Measurements from ENCODE around the gene CLDN20. TPM values are rescaled to one million over a fixed set of nuclear protein-coding genes. Genes with fewer than 3 reads are reported as not detected.
A peak's percentile ranks its signal among the peaks of the same experiment; 100 is the strongest.

CLDN20 gene
- total and polyA plus RNA-seq, 10 of the 15 experiments (the other 5 are each of a cell fraction or from before 2014, with no cell fraction given), result 0.13 to 0.23 TPM; not detected in 8

GRCh38 chr6:155314773-155315515, 51.1 kb downstream of the CLDN20 start (continued):
- TF ChIP-seq, protein P1, sequence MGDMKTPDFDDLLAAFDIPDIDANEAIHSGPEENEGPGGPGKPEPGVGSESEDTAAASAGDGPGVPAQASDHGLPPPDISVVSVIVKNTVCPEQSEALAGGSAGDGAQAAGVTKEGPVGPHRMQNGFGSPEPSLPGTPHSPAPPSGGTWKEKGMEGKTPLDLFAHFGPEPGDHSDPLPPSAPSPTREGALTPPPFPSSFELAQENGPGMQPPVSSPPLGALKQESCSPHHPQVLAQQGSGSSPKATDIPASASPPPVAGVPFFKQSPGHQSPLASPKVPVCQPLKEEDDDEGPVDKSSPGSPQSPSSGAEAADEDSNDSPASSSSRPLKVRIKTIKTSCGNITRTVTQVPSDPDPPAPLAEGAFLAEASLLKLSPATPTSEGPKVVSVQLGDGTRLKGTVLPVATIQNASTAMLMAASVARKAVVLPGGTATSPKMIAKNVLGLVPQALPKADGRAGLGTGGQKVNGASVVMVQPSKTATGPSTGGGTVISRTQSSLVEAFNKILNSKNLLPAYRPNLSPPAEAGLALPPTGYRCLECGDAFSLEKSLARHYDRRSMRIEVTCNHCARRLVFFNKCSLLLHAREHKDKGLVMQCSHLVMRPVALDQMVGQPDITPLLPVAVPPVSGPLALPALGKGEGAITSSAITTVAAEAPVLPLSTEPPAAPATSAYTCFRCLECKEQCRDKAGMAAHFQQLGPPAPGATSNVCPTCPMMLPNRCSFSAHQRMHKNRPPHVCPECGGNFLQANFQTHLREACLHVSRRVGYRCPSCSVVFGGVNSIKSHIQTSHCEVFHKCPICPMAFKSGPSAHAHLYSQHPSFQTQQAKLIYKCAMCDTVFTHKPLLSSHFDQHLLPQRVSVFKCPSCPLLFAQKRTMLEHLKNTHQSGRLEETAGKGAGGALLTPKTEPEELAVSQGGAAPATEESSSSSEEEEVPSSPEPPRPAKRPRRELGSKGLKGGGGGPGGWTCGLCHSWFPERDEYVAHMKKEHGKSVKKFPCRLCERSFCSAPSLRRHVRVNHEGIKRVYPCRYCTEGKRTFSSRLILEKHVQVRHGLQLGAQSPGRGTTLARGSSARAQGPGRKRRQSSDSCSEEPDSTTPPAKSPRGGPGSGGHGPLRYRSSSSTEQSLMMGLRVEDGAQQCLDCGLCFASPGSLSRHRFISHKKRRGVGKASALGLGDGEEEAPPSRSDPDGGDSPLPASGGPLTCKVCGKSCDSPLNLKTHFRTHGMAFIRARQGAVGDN (IDR thresholded peaks at IDR 0.05), result peak; percentile 83
- TF ChIP-seq TCF12 (IDR thresholded peaks at IDR 0.05; ENCODE audit: low read depth, low read length), result 0 out of 2 replicates have a peak, but pooled peaks have one; percentile 5
- TF ChIP-seq NKRF (conservative IDR thresholded peaks at IDR 0.05), result peak; percentile 77; the same call in 1 of the 2 replicates
- TF ChIP-seq PML (IDR thresholded peaks at IDR 0.05; ENCODE audit: low read length), result peak; percentile 69; the same call in 1 of the 2 replicates
- TF ChIP-seq POU2F2 (IDR thresholded peaks at IDR 0.05; ENCODE audit: borderline replicate concordance, low read depth, low read length), result no peak; the same call in 2 of the 3 replicates
- TF ChIP-seq, protein P2, sequence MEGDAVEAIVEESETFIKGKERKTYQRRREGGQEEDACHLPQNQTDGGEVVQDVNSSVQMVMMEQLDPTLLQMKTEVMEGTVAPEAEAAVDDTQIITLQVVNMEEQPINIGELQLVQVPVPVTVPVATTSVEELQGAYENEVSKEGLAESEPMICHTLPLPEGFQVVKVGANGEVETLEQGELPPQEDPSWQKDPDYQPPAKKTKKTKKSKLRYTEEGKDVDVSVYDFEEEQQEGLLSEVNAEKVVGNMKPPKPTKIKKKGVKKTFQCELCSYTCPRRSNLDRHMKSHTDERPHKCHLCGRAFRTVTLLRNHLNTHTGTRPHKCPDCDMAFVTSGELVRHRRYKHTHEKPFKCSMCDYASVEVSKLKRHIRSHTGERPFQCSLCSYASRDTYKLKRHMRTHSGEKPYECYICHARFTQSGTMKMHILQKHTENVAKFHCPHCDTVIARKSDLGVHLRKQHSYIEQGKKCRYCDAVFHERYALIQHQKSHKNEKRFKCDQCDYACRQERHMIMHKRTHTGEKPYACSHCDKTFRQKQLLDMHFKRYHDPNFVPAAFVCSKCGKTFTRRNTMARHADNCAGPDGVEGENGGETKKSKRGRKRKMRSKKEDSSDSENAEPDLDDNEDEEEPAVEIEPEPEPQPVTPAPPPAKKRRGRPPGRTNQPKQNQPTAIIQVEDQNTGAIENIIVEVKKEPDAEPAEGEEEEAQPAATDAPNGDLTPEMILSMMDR (IDR thresholded peaks at IDR 0.05 in 2 of 3, conservative IDR thresholded peaks at IDR 0.05 in 1 of 3; ENCODE audit: control insufficient read depth in 2 of 3, extremely low read depth in 1 of 3, insufficient read depth in 1 of 3, low read depth in 3 of 3, low read length in 3 of 3), result no peak
- peak; percentile 57 for TF ChIP-seq ATF7 (IDR thresholded peaks at IDR 0.05; ENCODE audit: low read depth)
- TF ChIP-seq NFIC (IDR thresholded peaks at IDR 0.05; ENCODE audit: low read depth, low read length), result 0 out of 2 replicates have a peak, but pooled peaks have one; percentile 51
- TF ChIP-seq BCL11A (IDR thresholded peaks at IDR 0.05; ENCODE audit: low read depth, low read length), result no peak
- peak; percentile 56 for TF ChIP-seq E2F8 (IDR thresholded peaks at IDR 0.05; ENCODE audit: low read depth, partially characterized antibody)
- TF ChIP-seq MXI1 (IDR thresholded peaks at IDR 0.05; ENCODE audit: low read depth, low read length), result no peak; the same call in none of the 2 replicates
- no peak for TF ChIP-seq MYB (IDR thresholded peaks at IDR 0.05; ENCODE audit: borderline replicate concordance, low read depth, low read length)

Data from GM12878 (cell line).